Coronary artery (tissue), 2 donors: Measurements from ENCODE around the gene SYTL5.

Experiments
- DNase-seq: peaks from one replicate; pipeline ENCODE4 v3.0.0-alpha.2; 2017; ENCODE audit warnings: low spot score
- H3K27ac ChIP-seq, 2 donors: fragments of 200-600 bp; sonication (generic); one replicate each; pipeline ENCODE4 v1.5.1; 2016 to 2019
- H3K4me3 ChIP-seq: fragments of 200-600 bp; sonication (generic); 2 replicates; pipeline ENCODE4 v1.5.1; 2016; ENCODE audit warnings: mild to moderate bottlenecking, moderate library complexity
- CTCF ChIP-seq: fragments of 200-600 bp; sonication (generic); IDR thresholded peaks from one replicate; pipeline ENCODE4 v1.5.1; 2019; ENCODE audit warnings: antibody characterized with exemption

The SYTL5 gene

GRCh38 chrX:38018766-38019425 is 12.5 kb downstream of the SYTL5 start:
- TF ChIP-seq CTCF = no peak
- H3K4me3 ChIP-seq = peak overlapping the region; percentile 25
- no peak for DNase-seq
- no peak overlapping the region for H3K27ac ChIP-seq

- no peak for DNase-seq
- TF ChIP-seq CTCF = no peak
These were observed 21.9 kb downstream of the SYTL5 start for GRCh38 chrX:38028300-38028699.

DNA sequence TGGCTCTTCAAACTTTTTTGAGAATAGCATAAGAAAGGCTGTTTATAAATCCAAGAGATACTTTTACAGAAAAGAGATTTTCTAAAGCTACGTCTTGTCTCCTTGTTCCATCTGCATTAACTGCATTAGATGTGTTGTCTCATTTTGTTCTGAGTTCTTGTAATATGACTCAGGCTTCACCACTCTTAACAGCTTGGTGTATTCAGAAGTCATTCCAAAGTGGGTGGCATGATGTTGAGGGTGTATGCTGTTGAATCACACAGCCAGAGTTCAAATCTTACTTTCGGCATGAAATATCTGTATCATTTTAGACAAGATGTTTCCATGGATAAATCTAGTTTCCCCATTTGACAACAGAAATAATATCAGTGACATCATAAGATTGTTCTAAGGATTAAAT is 30.1 kb downstream of the SYTL5 start:
- no peak for TF ChIP-seq CTCF
- H3K27ac ChIP-seq = no peak overlapping the region
- H3K4me3 ChIP-seq = no peak overlapping the region
- DNase-seq = no peak

More at GRCh38 chrX:38028300-38028699, 21.9 kb downstream of the SYTL5 start:
- no peak overlapping the region for H3K27ac ChIP-seq
- no peak overlapping the region for H3K4me3 ChIP-seq

DNA sequence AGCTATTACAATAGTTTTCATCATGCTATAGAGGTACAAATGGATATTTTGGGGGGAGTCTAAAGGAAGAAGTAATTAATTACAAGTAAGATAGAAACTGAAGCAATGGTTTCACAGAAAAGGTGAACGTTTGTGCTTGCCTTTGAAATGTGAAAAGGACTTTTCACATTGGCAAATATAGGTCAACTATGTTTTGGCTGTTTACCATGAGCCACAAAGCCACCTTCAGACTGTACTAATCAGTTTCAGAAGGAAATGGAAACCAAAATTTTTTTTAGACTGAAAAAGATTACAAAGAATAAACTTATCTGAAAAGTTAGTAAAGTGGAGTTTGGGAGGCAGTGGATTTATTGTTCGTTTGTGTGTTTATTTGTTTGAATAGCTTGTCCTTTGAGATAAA is 32.1 kb downstream of the SYTL5 start:
- TF ChIP-seq CTCF = no peak
- Histone ChIP-seq H3K27ac (no peak overlapping the region), H3K4me3 (no peak overlapping the region)
- no peak for DNase-seq

- TF ChIP-seq CTCF = no peak
- H3K27ac ChIP-seq = no peak overlapping the region
- no peak for DNase-seq
- H3K4me3 ChIP-seq = no peak overlapping the region
These were observed 34.9 kb downstream of the SYTL5 start for GRCh38 chrX:38041237-38041636.

DNA sequence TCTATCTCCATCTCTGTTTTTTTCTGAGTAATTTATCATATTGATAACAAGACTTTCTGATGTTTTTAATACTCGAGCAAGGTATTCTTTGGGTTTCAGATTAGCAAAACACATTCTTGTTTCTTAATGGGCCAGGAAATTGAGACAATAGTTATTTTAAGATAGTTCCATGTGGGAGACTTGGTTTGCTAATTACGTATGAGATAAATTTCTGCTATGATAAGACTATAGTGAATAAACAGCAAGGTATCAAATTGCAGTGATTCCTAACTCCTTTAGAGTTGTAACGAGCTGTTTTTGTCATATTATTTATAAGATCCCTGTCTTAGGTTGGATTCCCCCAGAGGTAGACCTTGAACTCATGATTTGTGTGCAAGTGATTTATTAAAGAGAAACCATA is 38.3 kb downstream of the SYTL5 start:
- H3K4me3 ChIP-seq = no peak overlapping the region
- no peak for DNase-seq
- no peak for TF ChIP-seq CTCF
- H3K27ac ChIP-seq = no peak overlapping the region

- DNase-seq = no peak
- Histone ChIP-seq H3K4me3 (no peak overlapping the region), H3K27ac (no peak overlapping the region)
- TF ChIP-seq CTCF = no peak
These were observed 39.3 kb downstream of the SYTL5 start for GRCh38 chrX:38045538-38046096.
